Colonic mucosa (tissue), 4 donors: ENCODE results near the gene OARD1. TPM values are rescaled to one million over a fixed set of nuclear protein-coding genes. Genes with fewer than 3 reads are reported as not detected.

ENCODE experiments used
- DNase-seq: peaks from one replicate; pipeline ENCODE4 v3.0.0-alpha.2; 2020
- H3K27ac ChIP-seq: fragments of 200-600 bp; one replicate; pipeline ENCODE4 v1.8.0; 2021
- H3K27me3 ChIP-seq: fragments of 200-600 bp; one replicate; pipeline ENCODE4 v1.8.0; 2021
- H3K36me3 ChIP-seq: fragments of 200-600 bp; one replicate; pipeline ENCODE4 v1.8.0; 2021
- H3K4me1 ChIP-seq: fragments of 200-600 bp; one replicate; pipeline ENCODE4 v1.8.0; 2021; ENCODE audit warnings: mild to moderate bottlenecking
- H3K4me3 ChIP-seq: fragments of 200-600 bp; one replicate; pipeline ENCODE4 v1.8.0; 2021
- H3K9ac ChIP-seq, 2 donors: one replicate each; pipeline ENCODE4 v1.7.0; 2013; ENCODE audit warnings: control low read depth in 2 of 2, low read depth in 2 of 2, low read length in 2 of 2
- H3K9me3 ChIP-seq: fragments of 200-600 bp; one replicate; pipeline ENCODE4 v1.8.0; 2021
- CTCF ChIP-seq: fragments of 200-600 bp; IDR thresholded peaks from one replicate; pipeline ENCODE4 v1.8.0; 2022; ENCODE audit warnings: antibody characterized with exemption, mild to moderate bottlenecking
- intact Hi-C: fragments of 100-400 bp; cut with DNase I; formaldehyde crosslinking; loops from one replicate; pipeline ENCODE4 v1.14.1; 2022
- total RNA-seq, 2 donors: library from RNA; stranded (reverse); fragmentation: NEBNext Ultra II Directional in 1 of 2; extraction: Animal tissue kit (Norgen Biotek cat#: 25700) in 1 of 2; gene quantifications; one replicate each; pipeline ENCODE4 v1.2.1, GENCODE V29; 2021
- donor health status: healthy.
- donor health status: DM: no; HTN: no; CAD: no.
- donor health status: DM: no; HTN: no; CAD: no.

OARD1 gene
- total RNA-seq, 2 donors from 2014 or later: 25.0 to 34.2 TPM

- Histone ChIP-seq H3K4me3 (no peak overlapping the region), H3K27ac (no peak overlapping the region), H3K27me3 (no peaks in the 10 kb centered on the region), H3K4me1 (no peaks in the 10 kb centered on the region), H3K36me3 (peaks cover 18% of the 10 kb centered on the region), H3K9ac (no peak overlapping the region), H3K9me3 (no peaks in the 10 kb centered on the region)
- no peak for TF ChIP-seq CTCF
- intact Hi-C loops: no loop called here
- no peak for DNase-seq
These were observed 28.7 kb upstream of the OARD1 start for GRCh38 chr6:41100871-41101287.

GRCh38 chr6:41098366-41098765 is 26.2 kb upstream of the OARD1 start:
- Histone ChIP-seq H3K27ac (no peak overlapping the region), H3K27me3 (no peaks in the 10 kb centered on the region), H3K9me3 (no peaks in the 10 kb centered on the region), H3K36me3 (peaks cover 32% of the 10 kb centered on the region), H3K4me1 (no peaks in the 10 kb centered on the region), H3K4me3 (no peak overlapping the region), H3K9ac (no peak overlapping the region)
- no peak for TF ChIP-seq CTCF
- intact Hi-C loops: loop anchor here (10.0 kb wide), 1 partner anchor 216 kb away; no protein-coding TSS in a partner anchor
- no peak for DNase-seq

- Histone ChIP-seq H3K27ac (no peak overlapping the region), H3K4me3 (no peak overlapping the region), H3K27me3 (no peaks in the 10 kb centered on the region), H3K9ac (no peak overlapping the region), H3K4me1 (no peaks in the 10 kb centered on the region), H3K9me3 (no peaks in the 10 kb centered on the region), H3K36me3 (peaks cover 35% of the 10 kb centered on the region)
- TF ChIP-seq CTCF: no peak
- no peak for DNase-seq
- intact Hi-C loops: loop anchor here (10.0 kb wide), 1 partner anchor 217 kb away; no protein-coding TSS in a partner anchor
These were observed 25.4 kb upstream of the OARD1 start for GRCh38 chr6:41097467-41098090.

GRCh38 chr6:41093729-41094128 is 21.6 kb upstream of the OARD1 start:
- Histone ChIP-seq H3K4me3 (no peak overlapping the region), H3K9ac (no peak overlapping the region), H3K27me3 (no peaks in the 10 kb centered on the region), H3K9me3 (no peaks in the 10 kb centered on the region), H3K36me3 (peaks cover 35% of the 10 kb centered on the region), H3K4me1 (no peaks in the 10 kb centered on the region), H3K27ac (no peak overlapping the region)
- DNase-seq: no peak
- TF ChIP-seq CTCF: no peak
- intact Hi-C loops: loop anchor here (10.0 kb wide), 1 partner anchor 221 kb away; no protein-coding TSS in a partner anchor

GRCh38 chr6:41092421-41093140 is 20.4 kb upstream of the OARD1 start:
- no peak for DNase-seq
- intact Hi-C loops: loop anchor here (10.0 kb wide), 1 partner anchor 222 kb away; no protein-coding TSS in a partner anchor

More at GRCh38 chr6:41092421-41093140, 20.4 kb upstream of the OARD1 start:
- H3K9me3 ChIP-seq: no peaks in the 10 kb centered on the region
- no peak overlapping the region for H3K4me3 ChIP-seq
- H3K36me3 ChIP-seq: peaks cover 34% of the 10 kb centered on the region
- H3K9ac ChIP-seq: no peak overlapping the region
- no peak for TF ChIP-seq CTCF
- H3K4me1 ChIP-seq: no peaks in the 10 kb centered on the region
- H3K27me3 ChIP-seq: no peaks in the 10 kb centered on the region
- H3K27ac ChIP-seq: no peak overlapping the region
